ENCODE data around the gene DLEC1.

GRCh38 chr3:38005076-38006020 lies 33.7 kb upstream of the DLEC1 start:
- TF ChIP-seq EZH2 (IDR thresholded peaks at IDR 0.05; ENCODE audit: borderline replicate concordance, low read depth, low read length, severe bottlenecking) (no peak), CTCF (IDR thresholded peaks at IDR 0.05; ENCODE audit: borderline replicate concordance, extremely low read depth, low read length, poor library complexity, severe bottlenecking) (no peak)
